MM.1S (cell line): ENCODE results near the gene SMYD2.

Experiments
- DNase-seq: peaks from one replicate; pipeline ENCODE4 v3.0.0-alpha.2; 2015
- H2AFZ ChIP-seq: fragments of 300-600 bp; sonication (generic); 2 replicates; pipeline ENCODE4 v1.6.0; 2016; ENCODE audit warnings: antibody characterized with exemption, low read length
- H3F3A ChIP-seq: fragments of 300-600 bp; sonication (generic); 2 replicates; pipeline ENCODE4 v1.6.1; 2016; ENCODE audit warnings: mild to moderate bottlenecking, antibody characterized with exemption, low read length, moderate library complexity, mixed read lengths; ENCODE audit not compliant: insufficient read depth
- H3K27ac ChIP-seq: fragments of 300-600 bp; sonication (generic); 2 replicates; pipeline ENCODE4 v1.5.1; 2016; ENCODE audit warnings: mild to moderate bottlenecking, low read length
- H3K27me3 ChIP-seq: fragments of 300-600 bp; sonication (generic); replicated peaks from 2 replicates; pipeline ENCODE4 v1.6.0; 2016; ENCODE audit warnings: low read length; ENCODE audit not compliant: insufficient read depth
- H3K36me3 ChIP-seq: fragments of 300-600 bp; sonication (generic); replicated peaks from 2 replicates; pipeline ENCODE4 v1.6.1; 2016; ENCODE audit warnings: mild to moderate bottlenecking, low read length, mixed read lengths; ENCODE audit not compliant: insufficient read depth
- H3K4me1 ChIP-seq: fragments of 300-600 bp; sonication (generic); 2 replicates; pipeline ENCODE4 v1.6.1; 2016; ENCODE audit warnings: low read length, mixed read lengths
- H3K4me2 ChIP-seq: fragments of 300-600 bp; sonication (generic); 2 replicates; pipeline ENCODE4 v1.6.0; 2016; ENCODE audit warnings: low read depth, low read length
- H3K4me3 ChIP-seq: fragments of 300-600 bp; sonication (generic); 2 replicates; pipeline ENCODE4 v1.5.1; 2016; ENCODE audit warnings: low read length, mixed read lengths
- H3K79me2 ChIP-seq: fragments of 300-600 bp; sonication (generic); 2 replicates; pipeline ENCODE4 v1.6.1; 2016; ENCODE audit warnings: mixed run types, low read length, mixed read lengths
- H3K9ac ChIP-seq: fragments of 300-600 bp; sonication (generic); 2 replicates; pipeline ENCODE4 v1.6.1; 2016; ENCODE audit warnings: low read length, mixed read lengths
- H3K9me2 ChIP-seq: fragments of 300-600 bp; sonication (generic); replicated peaks from 2 replicates; pipeline ENCODE4 v1.6.1; 2016; ENCODE audit warnings: mild to moderate bottlenecking, low read length, mixed read lengths; ENCODE audit not compliant: insufficient read depth
- H3K9me3 ChIP-seq: fragments of 300-600 bp; sonication (generic); replicated peaks from 2 replicates; pipeline ENCODE4 v1.6.1; 2016; ENCODE audit warnings: mild to moderate bottlenecking, low read length, mixed read lengths; ENCODE audit not compliant: insufficient read depth
- H4K20me1 ChIP-seq: fragments of 300-600 bp; sonication (generic); 2 replicates; pipeline ENCODE4 v1.6.1; 2016; ENCODE audit warnings: mild to moderate bottlenecking, low read length, moderate library complexity, mixed read lengths; ENCODE audit not compliant: insufficient read depth
- EZH2 ChIP-seq: fragments of 300-600 bp; sonication (generic); optimal IDR thresholded peaks from 2 replicates; pipeline ENCODE3; 2017; ENCODE audit warnings: low read depth, mild to moderate bottlenecking, antibody characterized with exemption, low read length, mixed read lengths
- EZH2phosphoT487 ChIP-seq: fragments of 300-600 bp; sonication (generic); IDR thresholded peaks from 2 replicates; pipeline ENCODE4 v1.6.1; 2018; ENCODE audit warnings: antibody characterized with exemption, low read length
- TF ChIP-seq, protein P1 (sequence below): fragments of 300-600 bp; sonication (generic); IDR thresholded peaks from 2 replicates; pipeline ENCODE4 v1.5.1; 2016; ENCODE audit warnings: antibody characterized with exemption, low read length, mixed read lengths

The SMYD2 gene

DNA sequence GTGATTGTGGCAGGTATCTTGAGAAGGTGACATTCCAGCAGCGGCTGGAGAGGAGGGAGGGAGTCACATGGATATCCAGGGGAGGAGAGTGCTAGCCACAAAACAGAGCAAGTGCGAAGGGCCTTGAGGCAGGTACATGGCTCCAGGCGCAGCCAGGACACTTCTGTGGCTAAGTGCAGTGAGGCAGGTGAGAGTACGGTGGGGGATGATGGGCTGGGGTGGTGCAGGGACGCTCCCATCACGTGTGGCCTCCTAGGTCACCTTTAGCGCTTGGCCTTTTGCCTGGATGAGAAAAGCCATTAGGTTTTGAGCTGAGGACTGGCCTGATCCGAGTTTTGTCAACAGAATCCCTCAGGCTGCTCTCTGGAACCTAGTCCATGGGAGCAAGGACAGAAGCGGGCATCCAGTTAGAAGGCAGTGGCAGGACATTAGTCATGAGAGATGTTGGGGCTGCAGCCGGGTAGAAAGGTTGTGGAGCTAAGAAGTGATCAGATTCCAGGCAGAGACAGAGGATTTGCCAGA is 31.6 kb downstream of the SMYD2 start:
- no peaks in the 10 kb centered on the region for H3F3A ChIP-seq
- H3K4me1 ChIP-seq, result no peaks in the 10 kb centered on the region
- H3K27me3 ChIP-seq, result no peaks in the 10 kb centered on the region
- DNase-seq, result no peak
- H4K20me1 ChIP-seq, result no peaks in the 10 kb centered on the region
- no peaks in the 10 kb centered on the region for H3K9me2 ChIP-seq
- H3K9ac ChIP-seq, result no peak overlapping the region
- H3K4me3 ChIP-seq, result no peak overlapping the region
- H3K4me2 ChIP-seq, result no peak overlapping the region
- H3K36me3 ChIP-seq, result no peaks in the 10 kb centered on the region
- no peak overlapping the region for H3K27ac ChIP-seq
- no peak for TF ChIP-seq EZH2phosphoT487
- TF ChIP-seq, protein P1, sequence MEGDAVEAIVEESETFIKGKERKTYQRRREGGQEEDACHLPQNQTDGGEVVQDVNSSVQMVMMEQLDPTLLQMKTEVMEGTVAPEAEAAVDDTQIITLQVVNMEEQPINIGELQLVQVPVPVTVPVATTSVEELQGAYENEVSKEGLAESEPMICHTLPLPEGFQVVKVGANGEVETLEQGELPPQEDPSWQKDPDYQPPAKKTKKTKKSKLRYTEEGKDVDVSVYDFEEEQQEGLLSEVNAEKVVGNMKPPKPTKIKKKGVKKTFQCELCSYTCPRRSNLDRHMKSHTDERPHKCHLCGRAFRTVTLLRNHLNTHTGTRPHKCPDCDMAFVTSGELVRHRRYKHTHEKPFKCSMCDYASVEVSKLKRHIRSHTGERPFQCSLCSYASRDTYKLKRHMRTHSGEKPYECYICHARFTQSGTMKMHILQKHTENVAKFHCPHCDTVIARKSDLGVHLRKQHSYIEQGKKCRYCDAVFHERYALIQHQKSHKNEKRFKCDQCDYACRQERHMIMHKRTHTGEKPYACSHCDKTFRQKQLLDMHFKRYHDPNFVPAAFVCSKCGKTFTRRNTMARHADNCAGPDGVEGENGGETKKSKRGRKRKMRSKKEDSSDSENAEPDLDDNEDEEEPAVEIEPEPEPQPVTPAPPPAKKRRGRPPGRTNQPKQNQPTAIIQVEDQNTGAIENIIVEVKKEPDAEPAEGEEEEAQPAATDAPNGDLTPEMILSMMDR, result no peak
- no peak for TF ChIP-seq EZH2
- no peaks in the 10 kb centered on the region for H3K79me2 ChIP-seq
- H2AFZ ChIP-seq, result no peak overlapping the region
- no peaks in the 10 kb centered on the region for H3K9me3 ChIP-seq

DNA sequence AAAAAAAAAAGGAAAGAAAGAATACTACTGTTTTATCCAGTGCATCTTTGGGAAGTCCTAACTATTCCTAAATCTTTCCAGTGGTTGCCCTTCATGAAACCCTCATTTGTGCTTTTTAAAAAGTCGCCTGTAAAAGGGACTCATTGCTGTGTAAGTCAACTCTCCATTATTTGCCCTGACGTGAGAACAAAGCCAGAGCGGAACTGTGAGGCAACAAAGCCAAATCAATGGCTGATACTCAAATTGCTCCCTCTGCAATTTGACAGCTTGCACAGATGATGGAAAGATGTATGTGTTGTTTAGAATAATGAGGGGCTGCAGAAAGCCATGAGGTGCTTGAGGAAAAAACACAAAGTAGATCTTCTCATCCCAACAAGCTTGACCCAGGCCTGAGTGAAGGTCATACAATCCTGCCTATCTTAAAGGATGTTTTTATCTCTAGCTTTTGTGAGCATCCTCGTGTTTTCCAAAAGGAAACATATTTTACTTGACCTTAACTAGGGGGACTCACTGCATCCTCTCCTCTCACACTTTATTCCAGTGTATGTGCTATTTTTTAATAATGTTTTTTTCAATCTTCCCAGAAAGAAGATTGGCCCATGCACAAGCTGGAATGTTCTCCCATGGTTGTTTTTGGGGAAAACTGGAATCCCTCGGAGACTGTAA is 33.4 kb downstream of the SMYD2 start:
- H3K79me2 ChIP-seq, result no peaks in the 10 kb centered on the region
- H4K20me1 ChIP-seq, result no peaks in the 10 kb centered on the region
- H2AFZ ChIP-seq, result no peak overlapping the region
- no peak overlapping the region for H3K4me3 ChIP-seq
- H3K27ac ChIP-seq, result no peak overlapping the region
- no peaks in the 10 kb centered on the region for H3K36me3 ChIP-seq
- DNase-seq, result no peak
- H3K4me1 ChIP-seq, result no peaks in the 10 kb centered on the region
- no peak overlapping the region for H3K9ac ChIP-seq
- no peaks in the 10 kb centered on the region for H3K9me2 ChIP-seq
- TF ChIP-seq EZH2 (no peak), EZH2phosphoT487 (no peak)
- TF ChIP-seq, protein P1, result no peak
- H3F3A ChIP-seq, result no peaks in the 10 kb centered on the region
- no peak overlapping the region for H3K4me2 ChIP-seq
- H3K9me3 ChIP-seq, result no peaks in the 10 kb centered on the region
- no peaks in the 10 kb centered on the region for H3K27me3 ChIP-seq

DNA sequence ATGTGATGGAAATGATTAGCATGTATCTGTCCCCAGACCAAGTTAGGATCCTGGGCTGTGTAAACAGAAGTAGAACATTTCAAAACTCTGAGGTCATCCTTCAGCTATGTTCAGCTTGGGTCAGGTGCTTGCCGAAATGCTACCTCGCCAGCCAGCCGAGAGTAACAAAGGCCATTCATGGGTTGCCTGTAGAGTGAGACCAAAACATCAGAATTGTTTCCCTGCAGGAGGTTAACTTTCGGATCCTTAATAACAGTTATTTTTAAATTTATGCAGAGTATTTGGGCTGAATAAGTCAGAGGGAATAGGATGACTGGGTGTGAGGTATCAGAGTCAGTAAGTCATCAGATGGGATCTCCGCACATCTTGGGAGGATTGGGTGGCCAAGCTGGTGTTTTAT is 35.6 kb downstream of the SMYD2 start:
- no peaks in the 10 kb centered on the region for H3K27me3 ChIP-seq
- H3K4me1 ChIP-seq, result no peaks in the 10 kb centered on the region
- no peak overlapping the region for H3K27ac ChIP-seq
- no peak overlapping the region for H3K4me2 ChIP-seq
- no peaks in the 10 kb centered on the region for H3K36me3 ChIP-seq
- H4K20me1 ChIP-seq, result no peaks in the 10 kb centered on the region
- H3K4me3 ChIP-seq, result no peak overlapping the region
- H3F3A ChIP-seq, result no peaks in the 10 kb centered on the region
- H2AFZ ChIP-seq, result no peak overlapping the region
- DNase-seq, result no peak
- no peaks in the 10 kb centered on the region for H3K9me3 ChIP-seq
- no peaks in the 10 kb centered on the region for H3K79me2 ChIP-seq
- H3K9ac ChIP-seq, result no peak overlapping the region
- TF ChIP-seq EZH2 (no peak), EZH2phosphoT487 (no peak)
- TF ChIP-seq, protein P1, result no peak
- no peaks in the 10 kb centered on the region for H3K9me2 ChIP-seq
